Epithelial cell of esophagus (primary cell): ENCODE data around the gene RASL12.
"Not testable (repeated sequence)": the region's sequence is repeated elsewhere in the genome, so short reads cannot be mapped to it uniquely, and the experiment has no call there.

Source experiments
- DNase-seq: peaks from one replicate; pipeline ENCODE4 v3.0.0; 2010; ENCODE audit warnings: low read depth
- H3K4me3 ChIP-seq: 2 replicates; pipeline ENCODE4 v1.5.1; 2011; ENCODE audit warnings: mild to moderate bottlenecking, low read length, control low read depth
- CTCF ChIP-seq: IDR thresholded peaks from 2 replicates; pipeline ENCODE4 v1.5.1; 2011; ENCODE audit warnings: low read depth, mild to moderate bottlenecking, low read length, control low read depth, inconsistent platforms; ENCODE audit not compliant: insufficient read depth; ENCODE audit errors: missing control alignments

The RASL12 gene

DNA sequence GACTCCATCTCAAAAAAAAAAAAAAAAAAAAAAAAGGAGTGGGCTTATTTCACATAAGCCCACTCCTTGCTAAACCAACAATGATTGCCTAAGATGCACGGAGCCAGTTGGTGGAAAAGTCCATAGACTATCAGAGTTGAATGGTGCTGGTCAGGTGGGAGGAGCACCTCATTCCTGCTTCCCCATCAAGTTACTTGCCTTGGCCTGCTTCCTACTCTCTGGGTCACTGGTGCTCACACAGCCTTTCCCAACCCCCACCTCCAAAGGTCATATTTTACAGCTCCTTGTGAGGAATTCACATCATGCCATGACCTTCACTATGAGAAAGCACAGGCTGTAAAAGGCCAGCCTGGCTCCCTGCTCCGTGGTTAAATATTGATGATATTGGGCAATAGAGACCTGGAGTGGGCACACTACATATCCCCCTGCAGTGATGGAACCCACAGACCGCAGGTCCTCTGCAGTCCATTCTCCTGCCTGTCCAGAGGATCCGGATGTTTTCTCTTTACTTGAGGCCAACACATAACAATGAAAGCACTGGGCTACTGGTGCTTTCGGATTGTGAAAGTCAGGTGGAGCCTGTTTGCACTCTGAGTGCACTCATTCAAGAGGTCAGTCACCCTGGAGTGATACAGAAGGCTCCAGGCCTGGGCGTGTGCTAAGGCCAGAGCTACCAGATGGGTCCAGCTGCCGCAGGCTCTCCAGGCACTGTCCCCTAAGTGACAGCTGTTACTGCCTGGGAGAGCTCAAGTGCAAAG, 22.9 kb downstream of the RASL12 start, which contains the start of gene SLC51B:
Gene SLC51B, plus strand, starts transcription at position 664 of the 758 bp plus-strand sequence. CDS start 4,618 bp downstream, outside the sequence.
- H3K4me3 ChIP-seq: no peak within 1 kb of the TSS
- peak; percentile 18 for DNase-seq
- no peak for TF ChIP-seq CTCF

DNA sequence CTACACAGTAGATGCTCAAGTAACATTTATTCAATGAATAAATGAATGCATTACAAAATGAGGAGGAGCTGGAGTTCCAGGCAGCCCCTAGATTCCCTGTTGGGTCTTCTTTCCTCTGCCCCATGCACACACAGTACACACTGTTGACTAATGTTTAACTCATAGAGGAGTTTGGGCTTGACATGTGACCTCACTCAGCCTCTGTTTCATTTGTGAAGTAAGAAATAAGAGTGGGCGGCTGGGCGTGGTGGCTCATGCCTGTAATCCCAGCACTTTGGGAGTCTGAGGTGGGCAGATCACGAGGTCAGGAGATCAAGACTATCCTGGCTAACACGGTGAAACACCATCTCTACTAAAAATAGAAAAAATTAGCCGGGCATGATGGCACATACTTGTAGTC, 23.6 kb downstream of the RASL12 start:
- not testable (repeated sequence) for H3K4me3 ChIP-seq
- DNase-seq: peak; percentile 91

DNA sequence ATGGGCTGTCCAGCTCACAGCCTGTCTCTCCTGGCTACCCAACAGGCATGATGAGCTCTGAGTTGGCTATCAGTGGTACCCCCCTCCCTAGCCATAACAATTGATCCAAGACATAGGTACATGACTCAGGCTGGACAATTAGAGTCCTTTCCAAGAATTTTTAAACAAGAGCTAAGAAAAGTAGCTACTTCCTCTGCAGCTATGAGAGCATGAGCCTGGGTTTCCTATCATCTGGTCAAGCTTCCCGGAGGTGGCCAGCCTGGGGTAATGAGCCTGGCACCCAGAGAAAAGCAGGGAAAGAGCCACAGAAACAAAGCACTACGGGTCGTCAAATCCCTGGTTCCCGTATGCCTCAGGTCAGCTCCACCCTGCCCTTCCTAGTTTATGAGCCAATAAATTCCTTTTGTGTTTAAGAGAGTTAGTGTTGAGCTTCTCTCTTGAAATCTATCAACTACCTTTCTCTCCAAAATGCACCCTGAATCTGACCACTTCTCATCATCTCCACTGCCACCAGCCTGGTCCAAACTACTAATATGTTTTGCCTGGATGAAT, 24.9 kb downstream of the RASL12 start:
- H3K4me3 ChIP-seq: no peak overlapping the region
- no peak for TF ChIP-seq CTCF
- DNase-seq: no peak

DNA sequence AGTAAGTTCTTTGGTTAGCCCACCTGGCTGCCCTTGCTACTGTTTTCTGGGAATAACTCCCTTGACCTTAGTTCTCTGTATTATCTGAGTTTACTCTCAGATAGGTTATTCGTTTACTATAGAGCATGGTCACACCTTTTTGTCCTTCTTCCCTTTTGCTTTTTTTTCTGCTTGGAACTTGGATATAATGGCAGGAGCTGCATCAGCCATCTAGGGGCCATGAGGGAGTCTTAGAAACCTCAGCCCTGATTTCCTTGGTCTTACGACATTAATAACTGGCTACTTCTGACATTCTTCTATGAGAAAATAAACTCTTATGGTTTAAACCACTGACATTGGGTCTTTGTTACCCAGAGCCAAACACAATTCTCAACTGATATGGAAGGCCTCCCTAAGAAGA, 26.0 kb downstream of the RASL12 start:
- no peak for TF ChIP-seq CTCF
- H3K4me3 ChIP-seq: no peak overlapping the region

DNA sequence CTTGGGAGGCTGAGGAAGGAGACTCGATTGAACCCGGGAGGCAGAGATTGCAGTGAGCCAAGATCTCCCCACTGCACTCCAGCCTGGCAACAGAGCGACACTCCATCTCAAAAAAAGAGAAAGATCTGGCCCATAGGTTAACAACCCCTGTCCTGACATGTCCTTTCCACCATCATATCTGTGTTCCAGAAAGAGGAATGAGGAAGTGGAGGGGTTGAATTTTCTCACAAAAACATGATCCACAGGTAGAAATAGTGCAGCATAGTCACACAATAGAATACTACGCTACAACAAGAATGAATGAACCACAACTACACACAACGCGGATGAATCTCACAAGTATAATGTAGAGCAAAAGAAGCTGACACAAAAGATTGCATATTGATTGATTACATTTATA, 27.3 kb downstream of the RASL12 start:
- H3K4me3 ChIP-seq: no peak overlapping the region
- peak; percentile 58 for DNase-seq
- TF ChIP-seq CTCF: no peak

More for the DNA sequence above, 26.0 kb downstream of the RASL12 start:
- DNase-seq: no peak

DNA sequence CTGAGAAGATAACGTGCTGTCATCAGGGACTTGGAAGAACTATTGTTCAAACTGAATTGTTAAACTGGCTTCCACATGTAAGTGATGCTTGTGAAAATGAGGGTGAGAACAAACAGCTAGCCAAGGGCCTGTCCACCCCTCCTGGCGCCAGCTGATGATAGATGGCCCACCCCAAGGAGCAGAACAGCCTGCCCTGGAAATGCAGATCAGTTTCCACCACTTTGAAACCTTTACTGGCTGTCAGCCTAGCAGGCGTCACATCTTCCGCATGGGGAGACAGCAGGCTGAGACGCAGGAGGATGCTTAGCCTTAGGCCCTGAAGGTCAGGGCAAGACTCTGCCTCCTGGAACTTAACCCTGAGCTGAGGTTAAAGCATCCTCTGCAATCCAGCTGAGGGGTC, 29.0 kb downstream of the RASL12 start:
- H3K4me3 ChIP-seq: no peak overlapping the region
- DNase-seq: no peak
- TF ChIP-seq CTCF: no peak

GRCh38 chr15:65038428-65038827, 29.4 kb downstream of the RASL12 start:
- H3K4me3 ChIP-seq: no peak overlapping the region
- DNase-seq: no peak
- TF ChIP-seq CTCF: no peak
